UCSD-AML1 (cell line): Measurements from ENCODE around the gene SLC17A8.

ENCODE experiments used
- DNase-seq: peaks from one replicate; lab custom pipeline; 2025; ENCODE audit not compliant: unreplicated experiment; lab: John Stamatoyannopoulos, UW

The SLC17A8 gene

GRCh38 chr12:100468126-100468525, 111.3 kb downstream of the SLC17A8 start:
- DNase-seq: no peak
